Left lung (tissue), 10 donors: ENCODE measurements around the gene TAS1R3. TPM values are rescaled to one million over a fixed set of nuclear protein-coding genes. Genes with fewer than 3 reads are reported as not detected.

Experiments used
- ATAC-seq: fragments of 200-7000 bp; cut with Tn5 transposase; one replicate; pipeline ENCODE4 v1.9.1; 2020; ENCODE audit warnings: moderate library complexity
- DNase-seq, 4 donors: peaks; one replicate each; pipeline ENCODE4 v3.0.0-alpha.2; 2013 to 2020
- H3K27ac ChIP-seq, 2 donors: fragments of 200-600 bp; sonication (generic) in 1 of 2; one replicate each; pipeline versions ENCODE4 v1.5.0 to v1.8.0; 2020 to 2021
- H3K27me3 ChIP-seq, 2 donors: fragments of 200-600 bp; sonication (generic) in 1 of 2; one replicate each; pipeline versions ENCODE4 v1.5.0 to v1.8.0; 2020 to 2021
- H3K36me3 ChIP-seq, 2 donors: fragments of 200-600 bp; sonication (generic) in 1 of 2; one replicate each; pipeline versions ENCODE4 v1.5.0 to v1.8.0; 2020 to 2021
- H3K4me1 ChIP-seq, 2 donors: fragments of 200-600 bp; one replicate each; pipeline ENCODE4 v1.8.0; 2021
- H3K4me3 ChIP-seq, 2 donors: fragments of 200-600 bp; sonication (generic) in 1 of 2; one replicate each; pipeline versions ENCODE4 v1.5.0 to v1.8.0; 2020 to 2021; ENCODE audit warnings: mild to moderate bottlenecking in 1 of 2
- H3K9me3 ChIP-seq, 2 donors: fragments of 200-600 bp; sonication (generic) in 1 of 2; one replicate each; pipeline versions ENCODE4 v1.5.0 to v1.8.0; 2020 to 2021
- intact Hi-C, 2 donors: fragments of 100-400 bp; cut with DNase I; formaldehyde crosslinking; loops; one replicate each; pipeline versions ENCODE4 v1.11.2 to v1.14.2; 2022
- polyA plus RNA-seq, 6 donors: library from polyadenylated mRNA; unstranded; fragments of 120-200 nt; gene quantifications; one replicate each; pipeline ENCODE4 v1.2.1, GENCODE V29; 2013; ENCODE audit not compliant: insufficient read length in 6 of 6
- total RNA-seq, 2 donors: library from RNA; stranded (reverse); fragmentation: NEBNext Ultra II Directional; extraction: Animal tissue kit (Norgen Biotek cat#: 25700); gene quantifications; one replicate each; pipeline ENCODE4 v1.2.1, GENCODE V29; 2021
- TF ChIP-seq, protein P1 (sequence below), 2 donors: fragments of 200-600 bp; sonication (generic) in 1 of 2; IDR thresholded peaks; one replicate each; pipeline versions ENCODE4 v1.5.0 to v1.8.0; 2021; ENCODE audit warnings: antibody characterized with exemption in 2 of 2
- donor health status: DM: no; HTN: yes; CAD: no.
- donor health status: DM: no; HTN: no; CAD: no.

TAS1R3 gene
- total and polyA plus RNA-seq, 8 donors: 0.20 to 0.75 (median 0.34) TPM

DNA sequence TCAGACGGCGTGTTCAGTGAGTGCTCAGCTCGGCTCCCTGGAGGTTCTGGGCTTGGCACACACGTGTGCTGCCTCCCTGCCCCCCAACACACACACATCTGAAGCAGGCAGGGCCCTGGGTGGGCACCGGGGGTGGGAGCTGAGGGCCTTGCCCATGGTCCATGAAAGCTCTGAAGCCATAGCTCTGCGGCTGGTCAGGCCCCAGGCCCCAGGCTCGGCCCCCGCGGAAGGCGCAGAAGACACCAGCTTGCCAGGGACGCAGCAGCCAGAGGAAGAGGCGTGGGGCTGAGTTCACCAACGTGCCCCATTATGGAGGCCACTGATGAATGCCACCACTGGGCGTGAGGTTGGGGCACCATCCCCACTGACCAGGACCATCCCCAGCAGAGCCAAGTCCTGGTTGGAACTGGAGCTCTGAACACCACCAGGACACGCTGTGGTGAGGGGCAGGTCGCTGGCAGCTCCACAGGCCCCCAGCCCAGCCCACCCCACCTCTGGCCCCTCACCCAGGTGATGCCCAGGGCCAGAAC lies 39.8 kb downstream of the TAS1R3 start:
- Histone ChIP-seq H3K4me3 (no peak overlapping the region), H3K36me3 (peaks cover 0 to 14% of the 10 kb centered on the region in 2 donors), H3K9me3 (peaks cover 0 to 3% of the 10 kb centered on the region in 2 donors), H3K27me3 (no peaks in the 10 kb centered on the region), H3K4me1 (peaks cover 18 to 40% of the 10 kb centered on the region in 2 donors), H3K27ac (no peak overlapping the region)
- no peak for ATAC-seq
- intact Hi-C loops: no loop called here
- DNase-seq: peak in 1 of 4 donors; percentile 61
- TF ChIP-seq, protein P1, sequence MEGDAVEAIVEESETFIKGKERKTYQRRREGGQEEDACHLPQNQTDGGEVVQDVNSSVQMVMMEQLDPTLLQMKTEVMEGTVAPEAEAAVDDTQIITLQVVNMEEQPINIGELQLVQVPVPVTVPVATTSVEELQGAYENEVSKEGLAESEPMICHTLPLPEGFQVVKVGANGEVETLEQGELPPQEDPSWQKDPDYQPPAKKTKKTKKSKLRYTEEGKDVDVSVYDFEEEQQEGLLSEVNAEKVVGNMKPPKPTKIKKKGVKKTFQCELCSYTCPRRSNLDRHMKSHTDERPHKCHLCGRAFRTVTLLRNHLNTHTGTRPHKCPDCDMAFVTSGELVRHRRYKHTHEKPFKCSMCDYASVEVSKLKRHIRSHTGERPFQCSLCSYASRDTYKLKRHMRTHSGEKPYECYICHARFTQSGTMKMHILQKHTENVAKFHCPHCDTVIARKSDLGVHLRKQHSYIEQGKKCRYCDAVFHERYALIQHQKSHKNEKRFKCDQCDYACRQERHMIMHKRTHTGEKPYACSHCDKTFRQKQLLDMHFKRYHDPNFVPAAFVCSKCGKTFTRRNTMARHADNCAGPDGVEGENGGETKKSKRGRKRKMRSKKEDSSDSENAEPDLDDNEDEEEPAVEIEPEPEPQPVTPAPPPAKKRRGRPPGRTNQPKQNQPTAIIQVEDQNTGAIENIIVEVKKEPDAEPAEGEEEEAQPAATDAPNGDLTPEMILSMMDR (IDR thresholded peaks at IDR 0.05): no peak

DNA sequence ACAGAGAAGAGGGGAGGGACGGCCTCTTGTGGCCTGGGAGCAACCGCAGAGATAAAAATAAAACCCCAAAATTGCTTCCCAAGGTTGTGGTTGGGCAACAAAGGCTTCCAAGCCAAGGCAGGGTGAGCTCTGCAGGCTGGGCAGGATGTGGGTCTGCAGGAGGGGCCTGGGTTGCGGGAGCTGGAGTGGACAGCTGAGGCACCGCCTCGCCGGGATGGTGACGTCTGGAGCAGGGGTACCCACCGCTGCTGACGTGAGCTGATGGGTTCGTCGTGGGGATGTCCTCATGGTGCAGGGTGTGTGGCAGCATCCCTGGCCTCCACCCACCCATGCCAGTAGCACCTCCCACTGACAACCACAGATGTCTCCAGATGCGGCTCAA lies 40.3 kb downstream of the TAS1R3 start:
- peak in 1 of 4 donors; percentile 70 for DNase-seq
- TF ChIP-seq, protein P1 (IDR thresholded peaks at IDR 0.05): no peak
- Histone ChIP-seq H3K9me3 (peaks cover 0 to 3% of the 10 kb centered on the region in 2 donors), H3K4me3 (no peak overlapping the region), H3K36me3 (peaks cover 0 to 14% of the 10 kb centered on the region in 2 donors), H3K27ac (no peak overlapping the region), H3K4me1 (peaks cover 18 to 46% of the 10 kb centered on the region in 2 donors), H3K27me3 (no peaks in the 10 kb centered on the region)
- ATAC-seq: no peak
- intact Hi-C loops: no loop called here

DNA sequence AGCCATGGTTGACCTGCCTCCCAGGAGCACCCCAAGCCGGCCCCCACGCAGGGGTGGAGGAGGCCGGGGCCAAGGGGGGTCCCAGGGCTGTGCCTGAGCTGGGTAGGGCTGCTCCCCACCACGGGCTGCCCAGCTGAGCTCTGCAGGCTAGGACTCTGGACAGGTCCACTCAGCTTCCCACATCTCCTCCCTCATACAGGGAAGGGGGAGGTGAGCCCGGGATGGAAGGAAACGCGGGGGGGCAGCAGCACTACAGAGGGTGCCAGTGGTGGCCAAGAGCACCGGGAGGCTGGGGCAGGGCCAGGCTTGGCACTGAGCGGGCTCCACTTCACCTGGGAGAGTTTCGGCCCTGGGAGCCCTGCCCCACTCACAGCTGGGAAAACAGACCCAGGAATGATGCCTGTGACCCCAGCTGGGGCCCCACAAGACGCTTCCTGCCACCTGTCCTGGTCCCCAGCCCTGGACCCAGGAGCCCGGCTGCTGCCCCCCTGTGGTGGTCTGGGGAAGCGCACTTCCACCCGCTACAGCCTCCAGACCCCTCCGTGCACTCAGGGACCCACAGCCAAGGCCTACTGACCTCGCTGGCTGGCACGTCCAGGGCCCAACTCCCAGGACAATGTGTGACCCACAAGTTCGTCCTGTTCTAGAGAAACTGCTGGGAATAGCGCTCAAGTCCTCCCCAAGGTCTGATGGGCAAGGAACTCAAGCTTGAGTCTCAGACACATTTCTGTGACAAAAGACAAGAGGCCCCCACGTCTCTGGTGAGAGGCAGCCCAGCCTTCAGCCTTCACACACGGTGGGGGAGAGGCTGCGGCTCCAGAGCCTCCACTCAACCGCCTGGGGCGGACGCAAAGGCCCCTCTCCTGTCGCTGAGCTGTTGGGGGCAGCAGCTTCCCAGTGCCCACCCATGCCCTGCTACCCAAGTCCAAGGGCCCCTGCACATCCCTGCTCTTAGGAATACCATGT lies 40.9 kb downstream of the TAS1R3 start:
- H3K27me3 ChIP-seq: no peaks in the 10 kb centered on the region
- DNase-seq: peak in 2 of 4 donors; percentile 68 to 94
- peaks cover 0 to 14% of the 10 kb centered on the region in 2 donors for H3K36me3 ChIP-seq
- no peak overlapping the region for H3K4me3 ChIP-seq
- TF ChIP-seq, protein P1 (IDR thresholded peaks at IDR 0.05): peak; percentile 91 to 93
- intact Hi-C loops: no loop called here
- peaks cover 18 to 46% of the 10 kb centered on the region in 2 donors for H3K4me1 ChIP-seq
- H3K9me3 ChIP-seq: peaks cover 0 to 3% of the 10 kb centered on the region in 2 donors
- ATAC-seq: peak; percentile 56
- H3K27ac ChIP-seq: no peak overlapping the region

DNA sequence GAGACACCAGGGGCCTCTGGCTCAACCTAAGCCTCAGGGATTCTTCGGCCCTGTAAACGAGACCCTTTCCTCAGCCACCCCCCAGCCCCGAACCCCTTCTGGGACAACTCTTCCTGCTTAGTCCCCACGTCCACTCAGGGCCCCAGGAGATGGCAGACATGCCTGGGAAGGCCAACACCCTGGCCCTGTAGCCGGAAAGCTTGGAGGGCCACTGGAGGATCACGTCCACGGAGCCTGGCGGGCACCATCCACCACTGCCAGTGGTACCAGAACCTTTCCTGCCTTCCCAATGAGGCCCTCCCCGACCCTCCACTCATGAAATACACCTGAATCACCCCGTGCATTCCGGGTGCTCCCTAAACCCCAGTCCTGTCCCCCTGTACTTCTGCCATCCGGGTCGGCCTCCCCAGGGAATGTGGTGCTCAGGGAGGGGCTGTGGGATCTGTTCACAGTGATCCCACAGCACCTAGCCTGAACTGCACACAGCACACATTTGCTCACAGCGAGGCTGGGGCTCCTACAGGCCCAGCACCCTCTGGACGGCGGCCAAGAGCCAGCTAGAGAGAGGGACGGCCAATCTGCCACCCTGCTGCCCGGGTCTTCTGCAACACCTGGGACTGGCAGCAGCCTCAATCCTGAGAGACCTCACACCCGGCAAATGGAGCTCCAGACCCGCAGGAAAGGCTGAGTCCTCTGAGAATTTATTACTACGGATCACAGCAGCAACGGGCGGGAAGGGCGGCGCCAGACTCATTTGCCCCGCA lies 42.2 kb downstream of the TAS1R3 start:
- ATAC-seq: no peak
- H3K9me3 ChIP-seq: no peaks in the 10 kb centered on the region
- H3K27ac ChIP-seq: no peak overlapping the region
- TF ChIP-seq, protein P1 (IDR thresholded peaks at IDR 0.05): no peak
- peaks cover 0 to 14% of the 10 kb centered on the region in 2 donors for H3K36me3 ChIP-seq
- H3K4me3 ChIP-seq: peak overlapping the region in 1 of 2 donors; percentile 80
- intact Hi-C loops: no loop called here
- no peaks in the 10 kb centered on the region for H3K27me3 ChIP-seq
- peak in 1 of 4 donors; percentile 71 for DNase-seq
- H3K4me1 ChIP-seq: peaks cover 18 to 46% of the 10 kb centered on the region in 2 donors
